GM18861 (cell line): ENCODE data around the gene FAF1.

Experiments
- ATAC-seq: cut with Tn5 transposase; IDR thresholded peaks from one replicate; pipeline ENCODE4 v1.9.1; 2021; ENCODE audit not compliant: unreplicated experiment

Gene FAF1

DNA sequence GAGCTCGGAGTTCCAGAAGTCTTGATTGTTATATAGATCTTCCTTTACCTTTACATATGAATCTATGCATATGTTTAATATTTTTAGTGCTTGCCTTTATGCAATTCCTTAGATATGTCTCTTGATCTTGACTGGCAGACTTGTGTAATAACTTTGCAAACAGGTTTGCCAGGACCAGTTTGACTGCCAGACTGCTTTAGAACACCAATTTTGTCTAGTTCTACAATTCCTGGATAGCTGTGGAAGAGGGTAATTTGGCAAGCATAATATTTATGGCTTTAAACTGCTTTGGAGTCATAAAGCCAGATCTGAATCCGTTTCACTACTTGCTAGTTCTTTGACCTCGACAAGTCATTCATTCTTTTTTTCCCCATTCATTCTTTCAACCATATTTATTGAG is 250.0 kb downstream of the FAF1 start:
- no peak for ATAC-seq

DNA sequence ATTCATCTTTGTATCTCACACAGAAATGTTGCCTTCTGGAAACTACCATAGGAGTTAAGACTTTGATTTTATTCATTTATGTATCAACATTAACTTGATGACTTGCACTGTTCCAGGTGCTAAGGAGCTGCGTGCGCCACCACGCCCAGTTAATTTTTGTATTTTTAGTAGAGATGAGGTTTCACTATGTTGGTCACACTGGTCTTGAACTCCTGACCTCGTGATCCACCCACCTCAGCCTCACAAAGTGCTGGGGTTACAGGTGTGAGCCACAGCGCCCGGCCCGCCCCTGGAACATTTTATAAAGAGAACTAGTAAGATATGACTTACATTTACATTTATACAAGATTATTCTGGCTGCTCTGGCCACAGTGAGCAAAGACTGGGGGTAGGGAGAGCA is 252.2 kb downstream of the FAF1 start:
- no peak for ATAC-seq

DNA sequence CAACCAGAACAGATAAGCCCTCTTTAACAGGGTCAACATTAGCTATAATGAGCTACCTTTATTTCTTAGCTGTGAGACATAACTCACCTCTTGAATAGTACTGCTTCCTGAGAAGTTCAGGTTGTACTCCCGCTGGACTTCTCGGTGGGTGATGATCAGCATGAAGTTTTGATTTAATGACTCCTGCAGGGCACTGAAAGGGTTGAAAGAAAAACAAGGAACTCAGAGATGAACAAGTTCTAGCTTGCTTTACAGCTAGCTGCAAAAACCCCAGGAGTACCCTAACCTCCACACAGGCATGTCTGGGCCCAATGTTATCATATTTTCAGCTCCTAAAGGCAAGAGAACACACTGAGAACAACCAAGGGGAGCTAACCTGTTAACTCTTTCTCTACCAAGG is 254.4 kb downstream of the FAF1 start:
- ATAC-seq: no peak

DNA sequence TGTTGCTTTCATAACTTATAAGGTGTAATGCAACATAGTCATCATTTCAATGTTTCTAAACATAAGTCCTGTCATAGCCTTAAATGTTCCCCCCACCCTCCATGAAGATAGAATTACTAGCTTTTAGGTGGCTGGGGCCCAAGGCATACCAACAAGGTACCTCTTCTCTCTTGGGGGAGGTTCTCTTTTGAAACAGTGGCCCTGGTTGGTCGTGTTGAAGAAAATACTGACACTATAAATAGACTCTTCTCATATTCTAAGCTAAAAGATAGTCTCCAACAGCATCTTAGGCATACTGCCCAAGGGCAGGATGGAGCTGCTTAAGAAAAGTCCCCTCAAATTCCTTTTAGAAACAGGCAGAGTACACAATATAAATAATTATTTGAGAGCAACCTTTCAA is 255.0 kb downstream of the FAF1 start:
- no peak for ATAC-seq

GRCh38 chr1:50704126-50704525 is 255.9 kb downstream of the FAF1 start:
- ATAC-seq: no peak

DNA sequence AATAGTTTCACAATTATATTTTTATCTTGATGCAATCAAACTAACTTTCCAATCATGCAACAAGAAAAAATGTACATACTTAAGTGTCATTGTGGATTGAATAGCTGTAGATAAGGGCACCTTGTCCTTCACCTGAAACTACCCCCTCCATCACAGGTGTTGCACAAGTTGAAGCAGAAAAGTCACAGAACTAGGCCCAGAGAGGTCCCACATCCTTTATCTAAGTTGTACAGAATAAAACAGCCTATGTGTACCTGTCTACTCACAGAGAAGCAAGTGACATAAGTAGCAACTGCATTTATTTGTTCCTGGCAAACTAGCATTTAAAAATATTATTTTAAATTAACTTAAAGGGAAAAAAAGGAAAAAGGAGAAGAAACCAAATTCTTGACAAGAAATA is 256.8 kb downstream of the FAF1 start:
- no peak for ATAC-seq

- ATAC-seq: no peak
Measured at GRCh38 chr1:50702395-50702794, 257.7 kb downstream of the FAF1 start.

DNA sequence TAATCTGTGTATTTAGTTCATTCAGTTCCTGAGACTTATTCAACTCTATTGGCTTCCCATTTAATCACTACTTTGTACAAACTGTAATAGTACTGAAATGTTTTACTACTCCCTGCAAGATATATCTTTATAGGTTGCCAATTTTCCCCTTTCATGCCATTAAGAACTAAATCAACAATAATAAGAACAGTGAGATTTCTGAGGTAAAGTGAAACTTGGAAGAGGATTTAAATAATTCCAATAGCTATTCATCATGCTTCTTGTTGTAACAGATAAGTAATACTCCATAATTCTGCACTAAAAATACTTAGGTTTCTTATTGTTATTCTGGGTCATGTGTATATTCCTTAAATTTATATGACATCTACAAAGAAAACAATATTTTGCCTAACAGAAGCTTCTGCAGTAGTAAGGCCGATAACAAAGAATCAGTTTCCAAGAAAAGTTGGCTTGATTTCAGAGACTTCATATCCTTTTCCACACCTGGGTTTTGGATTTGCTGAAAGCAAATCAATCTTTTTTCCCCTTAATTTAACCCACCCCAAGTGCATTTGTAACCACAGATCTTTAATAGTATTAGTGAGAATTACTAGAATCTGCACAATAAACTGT is 258.3 kb downstream of the FAF1 start:
- ATAC-seq: no peak

DNA sequence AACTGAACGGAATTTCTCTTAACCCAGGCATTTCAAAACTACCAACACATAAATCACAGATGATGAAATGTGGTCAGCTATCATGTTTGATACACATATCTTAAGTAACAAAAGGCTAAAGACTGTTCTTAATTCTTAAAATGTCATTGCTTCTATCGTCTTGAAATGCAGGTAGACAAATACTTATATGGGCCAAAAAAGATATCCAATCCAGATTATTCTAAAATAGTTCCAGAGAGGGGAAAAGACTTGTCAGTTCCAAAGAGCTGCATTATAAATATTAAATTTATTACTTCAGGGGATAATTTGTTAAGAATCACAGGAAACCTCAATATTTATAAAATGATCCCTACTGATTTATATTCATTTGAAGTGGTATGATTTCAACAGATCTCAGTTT is 259.4 kb downstream of the FAF1 start:
- ATAC-seq: no peak

GRCh38 chr1:50700214-50700613 is 259.9 kb downstream of the FAF1 start:
- ATAC-seq: no peak

GRCh38 chr1:50699795-50700194 is 260.3 kb downstream of the FAF1 start:
- no peak for ATAC-seq

DNA sequence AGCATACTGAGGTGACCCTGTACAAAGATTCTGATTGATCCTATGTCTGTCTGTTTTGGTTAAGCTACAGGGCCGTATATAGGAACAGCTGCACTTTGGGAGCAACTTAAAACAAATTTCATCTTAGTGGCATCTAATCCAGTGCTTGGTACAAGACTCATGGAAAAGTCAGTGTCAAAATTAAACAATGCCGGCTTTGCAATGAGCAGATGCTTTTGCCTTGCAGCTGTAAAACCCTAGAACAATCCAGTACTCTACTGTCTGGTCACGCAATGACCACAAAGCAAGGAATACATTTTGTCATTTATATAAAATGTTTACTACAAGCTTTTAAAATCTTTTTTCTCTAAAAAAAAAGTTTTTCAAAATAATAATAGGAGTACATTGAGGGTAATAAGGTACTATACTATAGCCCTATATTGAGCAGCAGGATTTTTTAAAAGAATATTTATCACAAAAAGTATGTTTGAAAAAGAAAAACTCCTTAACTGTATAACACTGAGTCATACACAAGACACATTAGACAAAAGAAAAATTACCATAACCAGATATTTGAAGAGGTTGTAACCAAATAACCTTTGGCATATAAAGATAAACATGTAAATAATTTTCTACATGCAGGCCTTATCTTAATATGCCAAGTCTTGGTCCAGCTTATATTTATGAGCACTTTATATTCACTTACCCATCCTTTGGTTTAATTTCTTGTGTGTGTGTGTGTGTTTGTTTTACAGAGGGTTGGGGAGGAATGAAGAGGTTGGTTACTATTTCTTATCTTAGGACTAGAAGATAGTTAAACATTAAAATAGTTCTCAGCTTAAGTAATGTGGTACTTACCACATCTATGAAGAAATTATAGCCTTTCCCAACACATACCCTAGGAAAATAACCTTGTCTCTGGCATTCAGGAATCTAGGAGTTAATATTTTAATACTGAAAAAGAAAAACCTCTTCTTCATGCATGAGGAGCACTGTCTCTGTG is 262.3 kb downstream of the FAF1 start:
- ATAC-seq: no peak

DNA sequence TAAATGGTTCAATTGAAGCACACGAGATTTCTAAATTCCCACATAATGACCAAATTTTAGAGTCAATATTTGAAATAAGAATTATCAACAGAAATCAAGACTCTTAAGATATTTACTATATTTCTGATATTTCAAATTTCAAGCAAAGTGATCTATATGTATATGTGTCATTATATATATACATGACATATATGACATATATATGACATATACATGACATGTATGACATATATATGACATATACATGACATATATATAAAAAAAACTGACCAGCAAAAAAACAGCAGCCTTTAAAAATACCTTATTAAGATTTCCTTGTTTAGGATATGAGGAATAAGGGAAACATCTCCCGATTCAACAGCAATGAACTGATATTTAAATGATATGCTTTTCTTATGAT is 266.2 kb downstream of the FAF1 start:
- no peak for ATAC-seq

- ATAC-seq: no peak
Measured at GRCh38 chr1:50684185-50684584, 275.9 kb downstream of the FAF1 start.

DNA sequence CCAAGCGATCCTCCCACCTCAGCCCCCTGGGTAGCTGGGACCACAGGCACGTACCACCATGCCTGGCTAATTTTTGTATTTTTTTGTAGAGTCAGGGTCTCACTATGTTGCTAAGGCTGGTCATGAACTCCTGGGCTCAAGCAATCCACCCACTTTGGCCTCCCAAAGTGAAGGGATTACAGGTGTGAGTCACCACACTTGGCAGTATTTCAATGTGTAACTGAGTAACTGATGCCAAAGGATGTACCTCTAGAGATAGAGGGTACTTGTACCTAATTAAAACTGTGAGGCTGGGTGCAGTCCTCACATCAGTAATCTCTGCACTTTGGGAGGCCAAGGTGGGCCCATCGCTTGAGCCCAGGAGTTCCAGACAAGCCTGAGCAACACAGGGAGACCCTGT is 278.1 kb downstream of the FAF1 start:
- no peak for ATAC-seq

DNA sequence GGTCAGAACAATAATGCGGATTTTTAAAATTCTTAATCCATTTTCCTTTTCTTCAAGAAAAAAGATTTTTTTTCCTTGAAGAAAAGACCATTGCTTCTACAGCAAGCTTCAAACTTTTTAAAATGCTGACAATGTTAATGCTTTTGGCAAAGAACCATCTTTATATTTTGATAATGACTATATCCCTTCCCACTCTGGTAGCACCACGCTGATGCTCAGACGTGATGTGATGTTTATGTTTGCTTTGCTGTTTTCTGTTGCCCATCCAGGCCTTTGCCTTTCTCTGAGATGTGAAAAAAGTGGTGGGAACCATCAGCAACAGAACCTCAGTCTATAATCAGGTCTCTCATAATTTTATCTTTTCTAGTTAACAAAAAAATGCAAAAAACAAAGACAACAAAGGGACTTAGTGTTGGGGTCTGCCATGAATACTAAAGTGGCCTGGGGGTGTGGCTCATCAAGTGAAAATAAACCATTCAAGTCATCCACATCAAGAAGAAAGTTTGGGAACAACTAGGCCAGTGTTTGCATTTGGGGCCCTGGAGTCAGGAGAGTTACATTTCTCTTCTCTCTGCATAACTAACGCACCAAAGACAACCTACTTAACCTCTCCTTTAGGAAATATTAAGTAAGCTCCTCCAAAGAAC is 292.2 kb downstream of the FAF1 start:
- ATAC-seq: no peak

GRCh38 chr1:50667272-50667671 is 292.8 kb downstream of the FAF1 start:
- no peak for ATAC-seq

DNA sequence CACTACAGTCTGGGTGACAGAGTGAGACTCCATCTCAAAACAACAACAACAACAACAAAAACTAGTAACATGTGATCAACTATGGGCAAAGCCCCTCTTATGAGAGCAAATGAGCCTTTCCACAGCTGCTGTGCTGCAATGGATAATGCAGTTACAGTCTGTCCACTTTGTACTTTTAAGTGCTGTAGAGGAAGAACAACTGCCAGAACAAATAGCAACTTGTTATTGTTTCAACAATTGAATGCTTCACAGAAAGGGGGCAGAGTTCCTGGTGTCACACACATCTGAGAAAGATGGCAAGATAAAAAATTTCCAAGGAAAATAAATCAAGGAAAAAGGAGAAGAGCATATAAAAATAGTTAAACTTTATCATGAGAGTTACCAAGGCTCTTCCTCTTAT is 293.2 kb downstream of the FAF1 start:
- ATAC-seq: no peak

DNA sequence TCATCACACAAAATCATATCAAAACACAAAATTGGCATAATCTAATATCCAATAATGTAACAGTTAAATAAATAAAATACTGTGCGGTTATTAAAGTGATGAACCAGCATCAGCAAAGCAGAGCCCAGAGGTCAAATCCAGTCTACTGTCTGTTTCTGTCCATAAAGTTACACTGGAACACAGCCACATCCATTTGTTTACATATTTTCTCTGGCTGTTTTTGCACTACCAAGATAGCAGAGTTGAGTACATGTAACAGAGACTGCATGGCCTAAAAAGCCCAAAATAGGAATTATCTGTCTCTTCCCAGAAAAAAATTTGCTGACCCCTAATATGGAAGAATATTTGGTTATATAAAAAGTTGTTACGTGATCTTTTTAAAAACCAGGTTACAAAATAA is 294.7 kb downstream of the FAF1 start:
- ATAC-seq: no peak

DNA sequence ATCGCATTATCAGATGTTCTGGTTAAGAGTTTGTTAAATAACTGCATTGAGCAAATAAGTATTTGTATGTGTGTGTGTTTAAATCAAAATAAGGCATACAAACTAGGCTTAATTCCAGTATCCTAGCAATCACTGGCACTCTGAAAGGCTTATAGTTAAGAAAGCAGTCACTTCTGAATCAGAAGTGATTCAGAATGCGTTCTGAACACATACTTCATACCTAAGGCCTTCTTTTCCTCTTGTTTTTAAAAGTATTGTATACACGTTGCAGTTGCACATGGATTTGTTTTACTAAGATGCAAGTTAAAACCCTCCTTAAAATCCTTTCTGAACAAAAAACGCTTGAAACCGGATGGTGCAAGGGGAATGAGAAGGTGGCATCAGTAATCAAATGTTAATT is 298.4 kb downstream of the FAF1 start:
- ATAC-seq: no peak

DNA sequence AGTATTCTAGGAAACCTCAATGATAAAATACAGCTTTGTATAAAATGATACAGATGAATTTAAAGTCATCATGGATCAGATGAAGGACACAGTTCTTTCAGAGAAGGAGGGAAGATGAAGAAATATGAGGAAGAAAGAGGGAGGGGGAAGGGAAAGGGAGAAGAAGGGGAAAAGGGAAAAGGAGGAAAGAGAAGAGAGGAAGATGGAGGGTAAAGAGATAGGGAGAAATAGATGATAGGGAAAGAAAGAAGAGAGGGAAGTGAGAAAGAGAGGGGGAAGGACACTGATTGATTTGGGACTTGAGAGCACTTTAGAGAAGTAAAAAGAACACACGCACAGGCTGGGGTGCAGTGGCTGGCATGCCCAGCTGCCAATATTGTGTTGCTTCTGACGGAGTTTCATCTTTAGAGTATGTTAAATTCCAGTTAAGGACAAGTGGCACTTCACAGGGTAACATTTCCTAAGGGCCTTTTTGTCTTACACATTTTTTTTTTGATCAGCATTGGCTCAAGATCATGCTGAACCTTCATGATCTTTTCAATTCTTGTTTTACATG is 300.9 kb downstream of the FAF1 start:
- no peak for ATAC-seq
